ENCODE measurements around the gene CMSS1.

The CMSS1 gene

GRCh38 chr3:99965681-99966408 is 148.2 kb downstream of the CMSS1 start:
- no peak for DNase-seq

DNA sequence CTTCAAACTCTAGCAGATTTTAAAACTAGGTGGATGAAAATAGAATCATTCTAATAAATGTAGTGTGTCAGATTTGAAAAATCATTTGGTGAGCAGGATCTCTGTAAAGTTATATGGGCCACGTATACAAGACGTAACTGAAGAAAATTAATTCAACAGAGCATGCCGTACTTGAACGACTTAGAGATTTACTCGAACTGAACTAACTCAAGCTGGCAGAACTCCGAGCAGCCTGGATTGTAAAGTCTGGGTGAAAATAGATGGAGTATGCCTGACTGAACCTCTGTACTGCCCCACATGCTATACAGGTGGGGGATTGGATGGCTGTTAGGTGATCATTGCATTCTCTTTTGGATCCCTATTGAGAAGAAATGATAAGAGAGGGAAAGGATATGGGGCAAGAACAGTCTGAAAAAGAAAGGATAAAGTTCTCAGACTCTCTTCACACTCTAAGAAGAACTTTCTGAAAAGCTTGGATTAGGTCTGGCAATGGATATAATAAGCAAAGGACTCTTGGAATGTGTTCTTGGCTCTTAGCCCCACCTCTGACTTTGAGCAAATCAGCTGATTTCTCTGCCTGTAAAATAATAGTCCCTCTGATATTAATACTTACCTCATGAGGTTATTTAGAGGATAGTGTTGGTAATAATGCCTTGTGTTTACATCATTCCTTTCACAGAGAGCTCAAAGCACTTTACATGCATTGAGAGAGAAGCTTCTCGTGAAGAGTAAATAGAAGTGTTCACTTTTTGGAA is 149.2 kb downstream of the CMSS1 start:
- no peak for DNase-seq

GRCh38 chr3:99967796-99968195 is 150.1 kb downstream of the CMSS1 start:
- DNase-seq = no peak

DNA sequence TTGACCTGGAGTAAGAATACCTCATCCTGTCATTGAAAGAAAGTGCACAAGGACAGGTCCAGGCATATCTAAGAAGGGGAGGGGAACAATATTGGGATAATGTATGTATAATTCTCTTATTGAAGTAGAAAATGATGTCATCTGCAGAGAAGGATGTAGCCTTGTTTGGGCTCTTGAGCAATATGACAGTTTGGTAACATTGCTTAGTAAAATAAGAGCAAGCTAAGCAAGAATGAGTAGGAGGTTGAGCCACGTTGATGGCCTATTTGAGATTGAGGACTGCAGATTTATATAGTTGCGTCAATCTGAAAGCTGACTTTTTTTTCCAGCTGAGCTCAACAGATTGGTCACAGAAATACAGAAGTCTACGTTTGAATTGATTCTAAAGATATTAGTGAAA is 151.5 kb downstream of the CMSS1 start:
- no peak for DNase-seq

DNA sequence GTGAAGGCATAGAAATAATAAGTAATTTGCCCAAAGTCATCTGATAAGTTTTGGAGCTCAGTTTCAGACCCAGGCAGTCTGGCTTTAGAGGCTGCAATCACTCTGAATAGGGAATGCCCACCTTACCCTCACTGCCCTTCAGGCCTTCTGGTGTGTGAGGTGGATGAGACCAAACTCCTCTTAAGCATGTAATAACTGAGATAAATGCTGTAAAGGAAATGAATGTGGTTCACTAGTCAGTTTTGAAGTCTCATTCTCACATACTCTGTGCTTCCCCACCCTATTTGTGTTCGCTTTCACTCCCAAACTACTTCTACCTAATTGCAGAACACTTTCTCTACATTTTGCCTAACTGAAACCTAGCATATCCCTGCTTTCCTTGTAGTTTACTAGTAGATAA is 152.5 kb downstream of the CMSS1 start:
- no peak for DNase-seq

- DNase-seq = no peak
Measured at GRCh38 chr3:99971761-99972160, 154.1 kb downstream of the CMSS1 start.

GRCh38 chr3:99972380-99973104 is 154.9 kb downstream of the CMSS1 start:
- no peak for DNase-seq

- no peak for DNase-seq
Measured at GRCh38 chr3:99974989-99975388, 157.3 kb downstream of the CMSS1 start.

GRCh38 chr3:99976584-99976983 is 158.9 kb downstream of the CMSS1 start:
- DNase-seq = no peak

DNA sequence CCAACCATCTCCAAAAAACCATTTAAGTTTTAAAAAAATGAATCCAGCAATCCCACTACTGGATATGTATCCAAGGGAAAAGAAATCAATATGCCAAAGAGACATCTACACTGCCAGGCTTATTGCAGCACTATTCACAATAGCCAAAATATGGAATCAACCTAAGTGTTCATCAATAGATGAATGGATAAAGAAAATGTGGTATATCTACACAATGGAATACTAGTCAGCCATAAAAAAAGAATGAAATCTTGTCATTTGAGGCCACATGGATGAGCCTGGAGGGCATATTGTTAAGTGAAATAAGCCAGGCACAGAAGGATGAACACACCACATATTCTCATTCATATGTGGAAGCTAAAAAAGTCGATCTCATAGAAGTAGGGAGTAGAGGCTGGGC is 160.6 kb downstream of the CMSS1 start:
- DNase-seq = no peak

GRCh38 chr3:99980606-99981005 is 162.9 kb downstream of the CMSS1 start:
- no peak for DNase-seq

DNA sequence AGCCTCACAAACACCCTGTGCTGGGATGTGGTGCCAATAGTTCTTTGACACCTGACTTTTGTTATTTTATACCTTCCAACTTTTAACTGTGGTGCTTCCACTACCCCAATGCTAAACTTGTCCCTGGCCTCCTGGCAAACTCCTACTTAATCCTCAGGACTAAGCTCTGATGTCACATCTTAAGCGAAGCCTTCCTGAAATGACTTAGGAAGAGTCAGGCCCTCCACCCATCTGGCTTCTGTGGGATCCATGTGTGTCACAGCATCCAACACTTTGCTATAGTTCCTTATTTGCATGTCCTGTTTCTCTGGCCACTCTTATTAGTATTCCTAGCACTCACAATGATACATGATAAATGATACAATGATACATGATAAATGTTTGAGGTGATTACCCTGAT is 163.5 kb downstream of the CMSS1 start:
- no peak for DNase-seq

GRCh38 chr3:99982650-99983049 is 165.0 kb downstream of the CMSS1 start:
- DNase-seq = no peak

GRCh38 chr3:99984139-99984538 is 166.5 kb downstream of the CMSS1 start:
- DNase-seq = no peak

DNA sequence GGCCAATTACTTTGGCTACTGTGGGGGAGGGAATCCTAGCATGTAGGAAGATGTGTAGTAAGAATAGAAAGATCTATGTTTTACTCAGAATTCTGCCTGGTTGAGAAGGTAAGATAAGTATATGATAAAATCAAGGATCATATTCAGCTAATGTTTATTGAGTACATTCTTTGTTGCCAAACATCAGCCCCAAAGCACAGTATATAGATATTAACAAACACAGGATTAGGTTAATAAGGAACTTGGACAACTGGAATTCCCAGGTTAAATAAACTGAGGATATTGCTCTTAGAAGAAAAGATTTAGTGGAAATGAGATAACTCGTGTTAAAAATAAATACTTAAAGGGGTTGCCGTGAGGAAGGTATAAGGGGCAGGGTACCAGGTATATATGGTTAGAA is 167.0 kb downstream of the CMSS1 start:
- DNase-seq = no peak

- no peak for DNase-seq
Measured at GRCh38 chr3:99990179-99990578, 172.5 kb downstream of the CMSS1 start.

DNA sequence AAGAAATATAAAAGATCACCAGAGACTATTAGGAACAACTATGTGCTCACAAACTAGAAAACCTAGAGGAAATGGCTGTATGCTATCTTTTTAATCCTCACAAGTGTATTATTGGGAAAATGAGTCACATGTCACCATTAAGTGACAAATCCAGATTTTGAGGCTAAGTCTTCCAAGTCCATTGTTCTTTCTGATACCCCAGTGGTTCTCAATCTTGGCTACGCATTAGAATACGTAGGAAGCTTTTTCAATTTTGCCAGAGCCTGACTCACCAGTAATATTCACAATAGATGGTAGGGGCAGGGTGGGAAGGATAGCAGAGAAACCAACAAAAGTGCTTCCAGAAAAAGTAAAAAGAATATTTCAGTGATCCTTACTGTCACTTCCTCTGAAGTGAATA is 179.6 kb downstream of the CMSS1 start:
- DNase-seq = no peak

DNA sequence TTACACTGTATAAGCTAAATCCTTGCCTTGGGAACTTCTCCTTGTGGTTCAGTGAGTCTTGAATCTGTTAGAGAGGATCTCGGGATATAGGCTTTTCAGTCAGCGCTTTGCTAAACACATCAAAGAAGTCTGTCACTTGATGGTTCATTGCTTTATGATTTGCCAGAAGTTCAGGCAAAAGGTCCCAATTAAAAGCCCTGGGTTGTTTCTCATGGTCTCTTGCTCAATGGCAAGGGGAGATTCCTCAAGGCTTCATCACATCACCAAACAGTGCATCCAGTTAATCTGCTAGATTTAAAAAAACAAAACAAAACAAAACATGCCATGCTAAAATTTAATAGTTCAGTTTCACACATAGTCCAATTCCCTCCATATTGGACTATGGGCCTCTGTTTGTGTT is 181.9 kb downstream of the CMSS1 start:
- DNase-seq = no peak

DNA sequence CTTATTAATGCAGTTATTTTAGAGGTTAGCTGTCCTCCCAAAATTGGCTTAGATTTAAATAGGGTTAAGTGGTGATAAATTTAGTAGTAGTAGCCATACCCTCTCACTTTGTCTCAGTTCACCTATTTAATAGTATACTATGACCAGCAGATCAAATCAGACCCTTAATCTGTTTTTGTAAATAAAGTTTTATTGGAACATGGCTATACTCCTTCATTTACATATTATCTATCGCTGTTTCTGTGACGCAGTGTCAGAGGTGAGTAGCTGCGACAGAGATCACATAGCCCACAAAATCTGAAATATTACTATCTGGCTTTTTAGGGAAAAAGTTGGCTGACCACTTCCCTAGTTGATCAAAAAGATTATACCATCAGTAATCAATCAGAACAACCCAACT is 183.4 kb downstream of the CMSS1 start:
- DNase-seq = no peak

GRCh38 chr3:100001526-100002270 is 184.0 kb downstream of the CMSS1 start:
- no peak for DNase-seq

- DNase-seq = no peak
Measured at GRCh38 chr3:100002599-100003350, 185.1 kb downstream of the CMSS1 start.

Measured in activated gamma-delta T cell treated with Interleukin-2 at 50 U/mL for 16 hours (primary cell).